GM19351 (cell line): ENCODE data around the gene LTBP3.

Experiments
- ATAC-seq: cut with Tn5 transposase; IDR thresholded peaks from one replicate; pipeline ENCODE4 v1.9.1; 2021; ENCODE audit warnings: mild to moderate bottlenecking, moderate library complexity; ENCODE audit not compliant: unreplicated experiment

The LTBP3 gene

DNA sequence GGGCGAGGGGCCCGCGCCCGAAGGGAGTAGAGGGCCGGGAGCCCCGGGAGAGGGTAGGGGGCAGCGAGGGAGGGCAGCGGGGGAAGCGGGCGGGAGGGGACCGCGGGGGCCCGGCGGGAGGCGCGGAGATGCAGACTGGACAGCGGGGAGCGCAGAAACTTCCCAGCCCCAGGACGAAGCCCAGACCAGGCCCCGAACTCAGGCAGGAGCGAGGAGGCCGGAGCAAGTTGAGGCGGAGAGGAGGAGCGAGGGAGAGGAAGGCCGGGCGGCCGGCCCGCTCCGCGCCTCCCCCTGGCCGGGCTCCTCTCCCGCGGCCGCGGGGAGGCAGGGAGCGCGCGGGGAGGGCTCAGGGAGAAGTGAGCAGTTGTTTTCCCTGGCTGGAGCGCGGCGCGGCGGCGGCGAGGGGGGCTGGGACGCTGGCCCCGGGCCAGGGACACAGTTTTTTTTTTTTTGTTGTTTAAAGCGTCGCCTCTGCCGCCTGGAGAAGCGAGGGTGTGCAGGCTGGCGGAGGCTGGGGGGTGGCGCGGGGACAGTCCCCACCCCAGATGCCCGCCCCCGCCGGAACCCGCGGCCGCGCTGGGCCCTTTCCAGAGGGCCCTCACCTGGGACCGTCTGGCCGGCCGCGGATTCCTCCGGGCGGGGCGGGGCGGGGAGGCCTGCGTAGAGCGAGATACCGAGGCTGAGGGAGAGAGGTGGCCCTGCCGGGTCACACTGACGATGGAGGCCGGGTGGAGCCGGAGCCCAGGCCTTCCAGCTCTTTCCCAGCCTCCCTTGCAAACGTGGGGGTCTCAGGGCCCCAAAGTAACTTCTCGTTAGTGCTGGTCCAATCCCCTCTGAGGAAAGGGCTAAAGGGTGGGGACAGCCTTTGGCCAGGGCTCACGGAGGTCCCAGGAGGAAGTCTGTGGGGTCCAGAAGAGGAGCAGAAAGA is at the start of gene LTBP3:
Gene LTBP3 (minus strand): TSS at position 358 of the 928 bp plus-strand sequence. CDS start 400 bp downstream, outside the sequence.
- ATAC-seq, result no peak

- ATAC-seq, result no peak
These were observed 48.9 kb upstream of the LTBP3 start for GRCh38 chr11:65606876-65607613.

DNA sequence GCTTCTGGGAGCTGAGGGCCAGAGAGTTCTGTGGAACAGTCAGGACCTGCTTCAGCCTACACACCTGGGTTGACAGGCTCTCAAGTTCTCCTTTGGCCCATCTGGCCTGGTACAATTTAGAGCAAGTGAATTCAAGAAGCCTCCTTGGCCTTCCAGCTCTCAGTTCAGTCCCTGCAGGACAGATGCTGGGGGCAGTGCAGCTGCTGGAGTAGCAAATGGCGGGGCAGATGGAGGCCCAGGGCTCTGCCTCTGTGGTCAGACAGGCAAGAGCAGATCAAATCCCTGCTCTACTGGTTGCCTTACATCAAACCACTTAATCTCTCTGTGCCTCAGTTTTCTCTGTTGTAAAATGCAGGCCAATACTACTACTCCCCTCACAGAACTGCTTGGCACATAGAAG is 46.1 kb upstream of the LTBP3 start:
- ATAC-seq, result no peak

GRCh38 chr11:65599955-65600246 is 41.7 kb upstream of the LTBP3 start:
- ATAC-seq, result no peak

DNA sequence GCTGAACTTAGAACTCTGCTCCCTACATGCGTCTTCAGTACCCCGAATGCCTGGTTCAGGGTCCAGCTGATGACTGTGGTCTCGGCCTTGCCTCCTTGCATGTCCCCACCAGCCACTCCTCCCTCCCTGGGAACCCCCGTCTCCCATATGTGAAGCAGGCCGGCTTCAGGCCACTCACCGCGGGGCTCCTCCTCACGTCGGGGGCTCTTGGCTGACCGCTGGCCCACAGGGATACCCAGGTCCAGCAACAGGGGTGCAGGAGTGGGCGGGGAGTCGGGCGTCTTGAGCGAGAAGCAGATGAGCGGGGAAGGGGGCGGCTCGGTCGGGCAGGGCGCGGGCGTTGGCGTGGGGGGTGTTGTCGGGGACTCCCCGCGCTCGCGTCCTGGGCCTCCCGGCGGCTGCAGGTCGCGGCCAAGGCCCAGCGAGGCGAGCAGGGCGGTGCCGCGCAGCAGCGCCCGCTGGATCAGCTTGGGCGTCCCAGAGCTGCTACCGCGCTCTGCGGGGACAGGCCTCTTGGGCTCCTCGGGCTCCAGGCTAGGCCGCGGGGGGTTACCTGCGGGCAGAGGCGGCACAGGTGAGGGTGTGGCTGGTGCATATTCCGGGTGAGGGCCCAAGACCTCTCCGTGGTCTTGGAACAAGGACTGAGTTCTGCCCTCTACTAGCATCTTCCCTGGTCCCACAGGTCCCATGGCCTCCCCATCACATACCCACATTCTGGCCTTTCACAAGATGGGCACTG is 41.2 kb upstream of the LTBP3 start:
- ATAC-seq, result no peak

GRCh38 chr11:65598258-65598699 is 40.1 kb upstream of the LTBP3 start:
- no peak for ATAC-seq

GRCh38 chr11:65596520-65596919 is 38.4 kb upstream of the LTBP3 start:
- no peak for ATAC-seq

DNA sequence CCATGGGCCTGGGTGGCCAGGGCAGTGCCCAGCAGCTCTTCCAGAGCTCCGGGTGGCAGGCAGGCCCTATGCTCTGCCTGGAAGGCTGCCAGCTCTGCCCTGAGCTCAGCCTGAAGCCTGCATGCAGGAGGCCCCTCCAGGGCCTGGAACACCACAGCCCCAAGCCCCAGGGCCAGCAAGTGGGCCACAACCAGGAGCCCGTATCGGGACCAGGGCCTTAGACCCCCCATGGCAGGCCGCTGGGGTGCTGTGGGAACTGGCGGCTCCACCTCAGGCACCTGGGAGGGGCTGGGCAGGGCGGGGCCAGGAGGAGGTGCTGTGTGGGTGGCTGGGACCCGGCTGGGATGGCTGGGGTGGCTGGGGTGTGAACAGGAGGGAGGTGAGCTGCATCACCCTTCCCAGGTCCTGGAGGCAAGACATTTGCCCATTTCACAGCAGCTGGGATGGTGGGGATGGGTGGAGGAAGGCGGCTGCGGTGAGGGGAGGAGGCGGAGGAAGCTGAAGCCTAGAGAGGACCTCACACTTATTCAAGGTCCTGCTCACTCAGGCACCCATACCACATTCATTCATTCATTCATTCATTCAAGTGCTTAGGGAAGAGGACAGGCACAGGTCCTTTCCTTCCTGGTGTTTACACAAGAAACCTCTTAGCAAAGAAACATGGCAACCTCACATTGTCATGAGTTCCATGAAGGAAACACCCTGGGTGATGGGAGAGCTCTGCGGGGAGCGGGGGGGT is 37.6 kb upstream of the LTBP3 start, which contains the start of gene KCNK7:
Gene KCNK7 (minus strand): TSS at position 258 of the 739 bp plus-strand sequence. CDS start 28 bp downstream, at position 230.
- no peak for ATAC-seq

DNA sequence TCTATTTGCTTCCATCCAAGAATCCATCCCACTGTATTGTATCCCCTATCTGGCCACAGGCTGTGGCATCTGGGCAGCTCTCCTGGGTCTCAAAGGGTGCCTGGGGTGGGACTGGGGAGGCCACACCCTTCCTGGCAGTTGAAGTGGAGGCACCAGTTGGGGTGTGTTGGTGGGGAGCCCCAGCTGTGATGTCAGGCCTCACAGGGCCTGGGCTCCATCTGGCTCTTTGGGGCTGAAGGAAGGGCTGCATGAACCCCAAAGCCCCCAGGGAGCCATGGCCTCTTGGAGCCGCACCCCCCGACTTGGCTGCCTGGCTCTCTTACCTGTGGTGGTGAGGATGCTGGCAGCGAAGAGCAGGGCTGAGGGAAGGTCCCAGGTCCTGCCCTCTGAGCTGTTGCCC is 37.0 kb upstream of the LTBP3 start:
- ATAC-seq, result no peak

- ATAC-seq, result no peak
These were observed 35.6 kb upstream of the LTBP3 start for GRCh38 chr11:65593518-65594414.

GRCh38 chr11:65592858-65593517 is 34.8 kb upstream of the LTBP3 start:
- no peak for ATAC-seq

DNA sequence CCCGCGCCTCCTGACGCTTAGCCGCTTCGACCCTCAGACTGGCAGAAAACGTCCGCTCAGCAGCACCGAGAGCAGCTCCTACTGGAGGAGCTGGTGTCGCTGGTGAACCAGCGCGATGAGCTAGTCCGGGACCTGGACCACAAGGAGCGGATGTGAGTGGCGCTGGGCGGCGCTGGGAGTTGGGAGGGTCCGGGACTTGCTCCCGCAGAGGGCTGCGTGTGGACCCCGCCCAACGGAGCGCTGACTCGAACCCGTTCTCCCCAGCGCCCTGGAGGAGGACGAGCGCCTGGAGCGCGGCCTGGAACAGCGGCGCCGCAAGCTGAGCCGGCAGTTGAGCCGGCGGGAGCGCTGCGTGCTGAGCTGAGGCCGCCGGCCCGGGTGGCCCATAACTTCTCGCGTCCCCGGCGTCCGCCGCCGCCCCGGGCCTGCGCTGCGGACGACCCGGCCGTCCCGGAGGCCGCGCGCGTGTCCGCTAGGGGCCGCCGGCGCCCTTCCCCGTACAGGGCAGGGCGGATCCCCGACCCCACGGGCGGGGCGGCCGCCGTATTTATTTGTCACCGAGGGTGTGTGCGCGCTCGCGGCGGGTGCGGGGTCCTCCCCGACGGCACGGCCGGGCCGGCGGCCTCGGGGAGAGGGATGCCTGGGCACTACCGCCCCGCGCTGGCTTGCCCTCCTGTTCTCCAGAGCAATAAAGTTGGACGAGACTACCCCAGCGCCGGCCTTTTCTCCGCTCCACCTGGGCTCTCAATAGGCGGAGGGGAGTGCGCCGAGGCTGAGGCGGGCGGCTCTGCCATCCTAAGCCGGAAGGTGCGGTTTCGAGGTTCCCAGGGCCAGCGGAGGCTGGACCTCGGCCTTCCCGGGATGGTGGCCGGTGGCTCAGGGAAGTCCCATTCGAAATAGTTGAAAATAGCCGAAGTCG is 34.0 kb upstream of the LTBP3 start:
- ATAC-seq, result no peak

DNA sequence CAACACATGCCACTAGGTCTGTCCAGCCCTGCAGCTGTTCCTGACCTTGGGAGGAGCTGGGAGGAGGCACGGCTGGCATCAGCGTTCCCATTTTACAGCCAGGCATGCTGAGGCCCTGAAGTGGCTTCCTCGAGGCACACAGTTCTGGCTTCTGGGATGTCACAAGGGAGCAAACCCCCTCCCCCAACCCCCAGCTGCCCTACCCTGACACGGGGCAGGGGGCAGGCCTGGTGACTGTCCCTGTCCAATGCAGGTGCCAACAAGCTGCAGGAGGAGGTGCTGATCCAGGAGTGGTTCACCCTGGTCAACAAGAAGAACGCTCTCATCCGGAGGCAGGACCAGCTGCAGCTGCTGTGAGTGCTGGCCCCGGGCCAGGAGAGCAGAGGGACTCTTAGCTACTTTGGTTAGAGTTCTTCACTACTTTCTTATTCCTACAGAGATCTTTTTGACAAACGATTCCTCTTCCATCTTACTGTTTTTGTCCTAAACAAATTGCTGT is 32.1 kb upstream of the LTBP3 start:
- ATAC-seq, result no peak

- no peak for ATAC-seq
These were observed 31.5 kb upstream of the LTBP3 start for GRCh38 chr11:65589444-65590239.

DNA sequence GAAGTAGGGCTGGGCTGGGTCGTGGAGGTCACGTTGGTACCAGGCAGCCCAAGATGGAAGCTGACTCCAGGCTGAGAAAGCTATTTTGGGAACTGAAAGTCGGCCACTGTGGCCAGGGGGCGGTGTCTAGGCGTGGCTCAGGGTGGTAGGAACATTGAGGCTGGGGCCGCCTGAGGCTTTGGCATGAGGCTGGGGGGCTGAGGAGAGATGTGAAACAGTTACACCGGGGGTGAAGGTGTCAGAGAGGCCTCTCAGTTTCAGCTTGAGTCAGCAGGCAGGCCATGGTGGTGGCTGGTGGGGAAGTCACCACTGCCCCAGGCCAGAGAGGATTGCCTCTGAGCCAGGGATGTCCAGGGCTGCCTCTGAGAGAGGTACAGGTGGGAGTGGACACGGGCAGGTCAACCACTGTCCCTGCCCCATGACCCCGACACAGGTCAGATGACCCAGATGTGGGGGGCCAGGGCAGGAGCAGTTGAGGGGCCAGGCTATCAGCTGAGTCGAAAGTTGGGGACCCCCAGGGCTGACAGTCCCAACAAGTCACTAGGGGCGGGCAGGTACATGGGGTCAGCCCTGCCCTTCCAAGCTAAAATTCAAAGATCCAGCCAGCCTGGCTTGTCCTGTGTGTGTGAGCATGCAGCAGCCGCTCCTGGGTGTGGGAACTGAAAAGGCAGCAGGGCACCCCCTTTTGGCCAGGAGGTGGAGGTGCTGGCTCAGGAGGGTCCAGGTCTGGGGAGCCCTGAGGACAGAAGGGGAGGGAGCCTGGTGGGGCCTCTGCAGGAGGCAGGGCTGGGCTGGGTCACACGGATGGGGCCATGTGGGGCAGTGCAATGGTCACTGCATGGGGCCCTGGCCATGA is 30.3 kb upstream of the LTBP3 start:
- peak; percentile 81 for ATAC-seq

DNA sequence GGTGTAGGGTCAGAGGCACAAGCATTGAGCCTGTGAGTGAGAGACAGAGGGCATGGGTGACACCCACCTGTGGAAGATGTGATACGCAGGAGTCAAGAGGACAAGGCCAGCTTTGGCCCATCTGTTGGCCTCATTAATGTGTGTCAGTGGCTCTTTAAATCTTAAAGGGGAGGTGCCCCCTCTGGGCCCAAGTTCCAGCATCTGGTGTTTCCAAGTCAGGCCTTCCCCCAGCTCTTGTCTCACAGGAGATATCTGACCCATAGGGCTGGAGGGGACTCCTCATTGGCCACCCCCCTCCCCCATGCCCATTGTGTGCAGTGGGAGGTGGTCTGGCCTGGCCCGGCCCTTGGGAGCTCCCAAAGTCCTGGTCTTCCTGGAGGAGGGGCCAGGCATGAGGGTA is 28.5 kb upstream of the LTBP3 start:
- no peak for ATAC-seq
